Neural cell (in vitro differentiated cells): ENCODE measurements around the gene FRMD4A. TPM values are rescaled to one million over a fixed set of nuclear protein-coding genes. Genes with fewer than 3 reads are reported as not detected.
A peak's percentile ranks its signal among the peaks of the same experiment; 100 is the strongest.

ENCODE experiments used
- H2AFZ ChIP-seq: fragments of 200-600, 300-800 bp; sonication (generic), shearing (Covaris generic); 2 replicates; pipeline ENCODE4 v1.6.0; 2014; ENCODE audit warnings: low read depth, mild to moderate bottlenecking, antibody characterized with exemption, low read length, moderate library complexity
- H3F3A ChIP-seq: fragments of 200-600 bp; shearing (Covaris generic); 2 replicates; pipeline ENCODE4 v1.6.1; 2016; ENCODE audit warnings: mild to moderate bottlenecking, moderate library complexity, mixed read lengths, antibody characterized with exemption, low read length; ENCODE audit not compliant: insufficient read depth, poor library complexity, severe bottlenecking
- H3K27ac ChIP-seq: fragments of 200-600, 300-800 bp; sonication (generic), shearing (Covaris generic); 2 replicates; pipeline ENCODE4 v1.5.1; 2014; ENCODE audit warnings: mild to moderate bottlenecking, low read length, moderate library complexity
- H3K27me3 ChIP-seq: fragments of 300-800, 200-600 bp; sonication (generic), shearing (Covaris generic); 2 replicates; pipeline ENCODE4 v1.6.0; 2014; ENCODE audit warnings: mild to moderate bottlenecking, low read depth, low read length, moderate library complexity; ENCODE audit not compliant: insufficient read depth
- H3K36me3 ChIP-seq: fragments of 300-800, 200-600 bp; sonication (generic), shearing (Covaris generic); 2 replicates; pipeline ENCODE4 v1.5.1; 2014; ENCODE audit warnings: mild to moderate bottlenecking, antibody characterized with exemption, low read length, moderate library complexity; ENCODE audit not compliant: insufficient read depth
- H3K4me2 ChIP-seq: fragments of 300-800, 200-600 bp; sonication (generic), shearing (Covaris generic); 2 replicates; pipeline ENCODE4 v1.6.0; 2014; ENCODE audit warnings: mild to moderate bottlenecking, low read length
- H3K4me3 ChIP-seq: fragments of 300-800, 200-600 bp; sonication (generic), shearing (Covaris generic); 2 replicates; pipeline ENCODE4 v1.5.1; 2014; ENCODE audit warnings: mild to moderate bottlenecking, low read length, moderate library complexity
- H3K79me2 ChIP-seq: fragments of 200-600 bp; shearing (Covaris generic); replicated peaks from 2 replicates; pipeline ENCODE4 v1.6.0; 2014; ENCODE audit warnings: mild to moderate bottlenecking, low read length, moderate library complexity; ENCODE audit not compliant: insufficient read depth
- H3K9ac ChIP-seq: fragments of 300-800, 200-600 bp; sonication (generic), shearing (Covaris generic); 2 replicates; pipeline ENCODE4 v1.6.1; 2016; ENCODE audit warnings: mild to moderate bottlenecking, low read length, mixed read lengths
- H3K9me2 ChIP-seq: fragments of 200-600 bp; shearing (Covaris generic); 2 replicates; pipeline ENCODE4 v1.6.1; 2016; ENCODE audit warnings: mild to moderate bottlenecking, low read length, mixed read lengths; ENCODE audit not compliant: insufficient read depth
- H3K9me3 ChIP-seq: fragments of 200-600, 300-800 bp; sonication (generic), shearing (Covaris generic); 2 replicates; pipeline ENCODE4 v1.6.1; 2016; ENCODE audit warnings: mild to moderate bottlenecking, mixed run types, low read length, moderate library complexity, mixed read lengths
- H4K20me1 ChIP-seq: fragments of 200-600 bp; shearing (Covaris generic); 2 replicates; pipeline ENCODE4 v1.6.1; 2016; ENCODE audit warnings: mild to moderate bottlenecking, mixed run types; ENCODE audit not compliant: insufficient read depth
- CTCF ChIP-seq: fragments of 450-650 bp; IDR thresholded peaks from 2 replicates; pipeline ENCODE4 v1.5.1; 2014; ENCODE audit warnings: antibody characterized with exemption, mild to moderate bottlenecking, moderate library complexity; ENCODE audit not compliant: poor library complexity, severe bottlenecking
- EP300 ChIP-seq: fragments of 450-650 bp; conservative IDR thresholded peaks from 2 replicates; pipeline ENCODE4 v1.6.1; 2014; ENCODE audit warnings: antibody characterized with exemption, mild to moderate bottlenecking, moderate library complexity; ENCODE audit not compliant: poor library complexity, severe bottlenecking
- EZH2 ChIP-seq: fragments of 200-600, 300-800 bp; shearing (Covaris generic), sonication (generic); IDR thresholded peaks from 2 replicates; pipeline ENCODE4 v1.6.1; 2014; ENCODE audit warnings: antibody characterized with exemption, low read length, borderline replicate concordance, mild to moderate bottlenecking; ENCODE audit not compliant: insufficient read depth, poor library complexity, severe bottlenecking
- MXI1 ChIP-seq: fragments of 450-650 bp; conservative IDR thresholded peaks from 2 replicates; pipeline ENCODE4 v1.6.1; 2014; ENCODE audit warnings: antibody characterized with exemption, mild to moderate bottlenecking; ENCODE audit not compliant: poor library complexity, severe bottlenecking
- POLR2AphosphoS5 ChIP-seq: IDR thresholded peaks from 2 replicates; pipeline ENCODE4 v1.6.1; 2012
- RAD21 ChIP-seq: fragments of 450-650 bp; conservative IDR thresholded peaks from 2 replicates; pipeline ENCODE4 v1.6.1; 2014; ENCODE audit warnings: antibody characterized with exemption, mild to moderate bottlenecking, moderate library complexity
- REST ChIP-seq: IDR thresholded peaks from 2 replicates; pipeline ENCODE4 v1.6.1; 2012; ENCODE audit warnings: borderline replicate concordance
- SMC3 ChIP-seq: fragments of 450-650 bp; conservative IDR thresholded peaks from 2 replicates; pipeline ENCODE4 v1.6.1; 2014; ENCODE audit warnings: antibody characterized with exemption, mild to moderate bottlenecking, moderate library complexity; ENCODE audit not compliant: poor library complexity
- TAF1 ChIP-seq: IDR thresholded peaks from 2 replicates; pipeline ENCODE4 v1.6.1; 2012; ENCODE audit warnings: low read depth
- polyA plus RNA-seq: library from polyadenylated mRNA; depleted of rRNA; stranded (reverse); fragments of >200 nt; gene quantifications from 2 replicates; pipeline ENCODE4 v1.2.3, GENCODE V29; 2014

FRMD4A gene
- polyA plus RNA-seq, 1 donor from 2014 or later = 36.5 TPM

- Histone ChIP-seq H3K4me2 (no peak overlapping the region), H3K9ac (no peak overlapping the region), H3K36me3 (no peaks in the 10 kb centered on the region), H4K20me1 (no peaks in the 10 kb centered on the region), H3K9me3 (no peaks in the 10 kb centered on the region), H2AFZ (no peak overlapping the region), H3K27ac (no peak overlapping the region), H3K79me2 (no peaks in the 10 kb centered on the region), H3K4me3 (no peak overlapping the region), H3F3A (no peaks in the 10 kb centered on the region), H3K27me3 (no peaks in the 10 kb centered on the region), H3K9me2 (no peaks in the 10 kb centered on the region)
- TF ChIP-seq POLR2AphosphoS5 (peak; percentile 41), EP300 (no peak), TAF1 (no peak), SMC3 (no peak)
Measured at GRCh38 chr10:13730956-13731355, 599.8 kb downstream of the FRMD4A start.

DNA sequence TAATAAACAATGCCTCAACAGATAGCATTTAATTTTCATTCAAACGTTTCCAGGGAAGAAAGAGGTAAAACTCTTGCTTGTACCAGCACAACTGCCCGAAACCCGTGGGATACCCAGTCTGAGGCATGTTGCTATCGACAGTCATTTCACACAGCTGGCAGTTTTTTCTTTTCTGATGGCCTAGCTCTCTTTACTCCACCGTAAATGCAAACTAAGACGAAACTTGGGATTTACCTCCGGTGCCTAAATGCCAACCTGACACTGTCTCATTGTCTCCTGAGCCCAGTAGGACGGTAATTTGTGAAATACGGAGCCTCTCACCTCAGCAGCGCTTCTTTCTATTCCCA lies 600.4 kb downstream of the FRMD4A start:
- no peak overlapping the region for H3K4me3 ChIP-seq
- H3F3A ChIP-seq = no peaks in the 10 kb centered on the region
- H3K9me2 ChIP-seq = no peaks in the 10 kb centered on the region
- TF ChIP-seq SMC3 (no peak), CTCF (no peak)
- no peak overlapping the region for H3K9ac ChIP-seq
- H4K20me1 ChIP-seq = no peaks in the 10 kb centered on the region
- H3K27ac ChIP-seq = no peak overlapping the region
- no peak overlapping the region for H3K4me2 ChIP-seq
- no peaks in the 10 kb centered on the region for H3K9me3 ChIP-seq
- no peaks in the 10 kb centered on the region for H3K79me2 ChIP-seq
- H3K27me3 ChIP-seq = no peaks in the 10 kb centered on the region
- no peak overlapping the region for H2AFZ ChIP-seq
- H3K36me3 ChIP-seq = no peaks in the 10 kb centered on the region

DNA sequence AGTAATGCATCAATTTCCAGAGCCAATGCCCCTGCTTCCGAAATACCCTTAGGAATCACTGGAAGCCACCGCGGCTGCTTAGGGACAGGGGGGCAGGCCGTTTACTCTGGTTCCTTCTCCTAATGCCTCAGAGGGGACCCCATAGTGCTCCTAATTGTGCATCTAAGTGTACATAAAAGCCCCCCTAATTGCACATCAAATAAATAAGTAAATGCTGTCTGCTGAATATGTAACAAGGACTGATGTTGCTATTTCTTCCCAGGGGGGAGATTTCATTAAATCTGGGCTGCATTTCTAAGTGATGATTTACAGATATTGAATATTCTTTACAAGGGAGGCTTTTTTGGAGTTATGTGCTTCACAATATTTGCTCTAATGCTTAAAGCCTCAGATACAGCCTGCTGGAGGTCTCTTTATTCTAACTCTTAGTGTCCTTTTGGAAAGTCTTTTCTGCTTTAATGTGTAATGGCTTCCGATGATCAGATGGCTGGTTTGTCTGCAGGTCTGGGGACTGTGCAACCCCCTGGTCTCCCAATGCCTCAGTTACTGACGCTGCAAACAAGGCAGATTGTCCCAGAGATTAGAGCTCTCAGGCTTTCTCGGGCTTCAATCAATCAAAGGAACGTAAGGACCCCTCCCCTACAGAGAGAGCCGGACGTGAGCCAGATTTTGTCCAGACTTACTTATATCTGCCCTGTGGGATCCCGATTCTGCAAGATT lies 601.0 kb downstream of the FRMD4A start:
- Histone ChIP-seq H3K9me3 (no peaks in the 10 kb centered on the region), H3K4me2 (no peak overlapping the region)

More for the DNA sequence above, 601.0 kb downstream of the FRMD4A start:
- Histone ChIP-seq H3K9me2 (no peaks in the 10 kb centered on the region), H3K27ac (peak overlapping the region; percentile 20), H4K20me1 (no peaks in the 10 kb centered on the region), H3K27me3 (no peaks in the 10 kb centered on the region), H3K9ac (no peak overlapping the region), H3K79me2 (no peaks in the 10 kb centered on the region), H2AFZ (no peak overlapping the region), H3K36me3 (no peaks in the 10 kb centered on the region), H3F3A (no peaks in the 10 kb centered on the region), H3K4me3 (no peak overlapping the region)
- TF ChIP-seq SMC3 (no peak), EZH2 (no peak), MXI1 (no peak), REST (no peak), CTCF (no peak), RAD21 (no peak), POLR2AphosphoS5 (no peak), TAF1 (no peak), EP300 (no peak)
